Measurements from ENCODE around the gene ITGB3BP. TPM values are rescaled to one million over a fixed set of nuclear protein-coding genes. Genes with fewer than 3 reads are reported as not detected.

ITGB3BP gene
- total RNA-seq, 2 experiments from 2014 or later, result 91.5 to 97.0 TPM

DNA sequence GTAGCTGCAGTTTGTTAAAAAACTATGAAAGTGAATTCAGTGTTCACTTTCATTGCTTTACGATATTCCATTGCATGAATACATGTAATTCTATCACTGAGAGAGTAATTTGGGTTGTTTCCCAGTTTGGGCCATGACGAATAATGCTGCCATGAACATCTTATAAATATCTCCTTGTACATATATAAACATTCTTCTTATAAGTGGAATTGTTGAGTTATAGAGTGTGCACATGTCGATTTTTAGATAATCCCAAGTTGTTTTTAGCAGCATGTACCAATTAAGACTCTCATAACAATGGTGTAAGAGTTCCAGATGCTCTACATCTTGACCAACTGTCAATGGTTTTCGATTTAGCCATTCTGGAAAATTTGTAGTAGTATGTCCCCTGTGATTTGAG is 114.7 kb downstream of the ITGB3BP start:
- Histone ChIP-seq H2AFZ (ENCODE audit: low read length) (no peak overlapping the region), H3K4me3 (ENCODE audit: low read depth, low read length, poor library complexity, severe bottlenecking) (no peak overlapping the region), H3K9me3 (ENCODE audit: low read length) (no peaks in the 10 kb centered on the region), H3K9me2 (ENCODE audit: insufficient read depth, low read length) (no peaks in the 10 kb centered on the region), H3K4me1 (ENCODE audit: insufficient read depth, low read length, poor library complexity, severe bottlenecking) (no peaks in the 10 kb centered on the region), H4K20me1 (ENCODE audit: insufficient read depth, low read length) (no peaks in the 10 kb centered on the region), H3K4me2 (ENCODE audit: low read length) (no peak overlapping the region), H3K27ac (ENCODE audit: low read depth, low read length, poor library complexity, severe bottlenecking) (no peak overlapping the region), H3K36me3 (ENCODE audit: insufficient read depth, low read length) (peaks cover 54% of the 10 kb centered on the region), H3K79me2 (ENCODE audit: insufficient read depth, low read depth, low read length) (no peaks in the 10 kb centered on the region)
- DNase-seq (ENCODE audit: low spot score), result no peak
- no peak for TF ChIP-seq EZH2phosphoT487 (IDR thresholded peaks at IDR 0.05; ENCODE audit: borderline replicate concordance, low read depth, low read length)
- TF ChIP-seq, protein P1, sequence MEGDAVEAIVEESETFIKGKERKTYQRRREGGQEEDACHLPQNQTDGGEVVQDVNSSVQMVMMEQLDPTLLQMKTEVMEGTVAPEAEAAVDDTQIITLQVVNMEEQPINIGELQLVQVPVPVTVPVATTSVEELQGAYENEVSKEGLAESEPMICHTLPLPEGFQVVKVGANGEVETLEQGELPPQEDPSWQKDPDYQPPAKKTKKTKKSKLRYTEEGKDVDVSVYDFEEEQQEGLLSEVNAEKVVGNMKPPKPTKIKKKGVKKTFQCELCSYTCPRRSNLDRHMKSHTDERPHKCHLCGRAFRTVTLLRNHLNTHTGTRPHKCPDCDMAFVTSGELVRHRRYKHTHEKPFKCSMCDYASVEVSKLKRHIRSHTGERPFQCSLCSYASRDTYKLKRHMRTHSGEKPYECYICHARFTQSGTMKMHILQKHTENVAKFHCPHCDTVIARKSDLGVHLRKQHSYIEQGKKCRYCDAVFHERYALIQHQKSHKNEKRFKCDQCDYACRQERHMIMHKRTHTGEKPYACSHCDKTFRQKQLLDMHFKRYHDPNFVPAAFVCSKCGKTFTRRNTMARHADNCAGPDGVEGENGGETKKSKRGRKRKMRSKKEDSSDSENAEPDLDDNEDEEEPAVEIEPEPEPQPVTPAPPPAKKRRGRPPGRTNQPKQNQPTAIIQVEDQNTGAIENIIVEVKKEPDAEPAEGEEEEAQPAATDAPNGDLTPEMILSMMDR (conservative IDR thresholded peaks at IDR 0.05; ENCODE audit: low read length), result no peak
- intact Hi-C loops (cut with micrococcal nuclease; ENCODE audit: unreplicated experiment), result no loop called here
- no TSS peak for BruUV-seq (replicated peaks)
- CTCF ChIA-PET (ENCODE audit: unreplicated experiment), result no interaction called here
- POLR2A ChIA-PET, result interaction anchor here (1.0 to 2.9 kb wide), 4 partner anchors 10 to 59 kb away, joined by 3 to 11 read pairs (median 4); no protein-coding TSS in a partner anchor

DNA sequence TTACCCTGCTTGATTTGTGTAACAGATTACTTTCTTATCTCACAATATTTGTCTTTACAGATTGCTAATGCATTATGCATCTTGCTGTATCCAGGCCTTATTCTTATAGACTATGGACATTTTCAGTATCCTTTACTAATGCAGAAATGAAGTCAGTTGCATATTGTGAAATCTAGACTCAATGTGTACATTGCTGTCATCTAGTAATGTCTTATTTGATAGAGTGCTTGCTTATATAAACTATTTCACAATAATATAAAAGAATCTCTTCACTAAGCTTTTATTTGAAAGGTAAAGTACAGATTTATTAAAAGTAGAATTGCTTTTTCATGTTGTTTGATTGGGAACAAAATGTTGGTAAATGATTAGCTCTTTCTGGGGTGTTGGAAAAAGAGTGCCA is 116.0 kb downstream of the ITGB3BP start:
- ChIA-PET CTCF (ENCODE audit: unreplicated experiment) (no interaction called here), POLR2A (interaction anchor here (0.8 to 2.9 kb wide), 5 partner anchors 9 to 69 kb away, joined by 3 to 11 read pairs (median 4); no protein-coding TSS in a partner anchor)
- no peak for DNase-seq (ENCODE audit: low spot score)
- no peaks in the 10 kb centered on the region for H4K20me1 ChIP-seq (ENCODE audit: insufficient read depth, low read length)
- H3K4me2 ChIP-seq (ENCODE audit: low read length), result no peak overlapping the region
- no peaks in the 10 kb centered on the region for H3K9me3 ChIP-seq (ENCODE audit: low read length)
- H3K4me3 ChIP-seq (ENCODE audit: low read depth, low read length, poor library complexity, severe bottlenecking), result no peak overlapping the region
- no TSS peak for BruUV-seq (replicated peaks)
- H3K4me1 ChIP-seq (ENCODE audit: insufficient read depth, low read length, poor library complexity, severe bottlenecking), result no peaks in the 10 kb centered on the region
- no peaks in the 10 kb centered on the region for H3K79me2 ChIP-seq (ENCODE audit: insufficient read depth, low read depth, low read length)
- no peak overlapping the region for H3K27ac ChIP-seq (ENCODE audit: low read depth, low read length, poor library complexity, severe bottlenecking)
- intact Hi-C loops (cut with micrococcal nuclease; ENCODE audit: unreplicated experiment), result no loop called here
- H3K36me3 ChIP-seq (ENCODE audit: insufficient read depth, low read length), result peaks cover 45% of the 10 kb centered on the region
- no peak for TF ChIP-seq EZH2phosphoT487 (IDR thresholded peaks at IDR 0.05; ENCODE audit: borderline replicate concordance, low read depth, low read length)
- TF ChIP-seq, protein P1 (conservative IDR thresholded peaks at IDR 0.05; ENCODE audit: low read length), result no peak
- no peaks in the 10 kb centered on the region for H3K9me2 ChIP-seq (ENCODE audit: insufficient read depth, low read length)
- H2AFZ ChIP-seq (ENCODE audit: low read length), result no peak overlapping the region

DNA sequence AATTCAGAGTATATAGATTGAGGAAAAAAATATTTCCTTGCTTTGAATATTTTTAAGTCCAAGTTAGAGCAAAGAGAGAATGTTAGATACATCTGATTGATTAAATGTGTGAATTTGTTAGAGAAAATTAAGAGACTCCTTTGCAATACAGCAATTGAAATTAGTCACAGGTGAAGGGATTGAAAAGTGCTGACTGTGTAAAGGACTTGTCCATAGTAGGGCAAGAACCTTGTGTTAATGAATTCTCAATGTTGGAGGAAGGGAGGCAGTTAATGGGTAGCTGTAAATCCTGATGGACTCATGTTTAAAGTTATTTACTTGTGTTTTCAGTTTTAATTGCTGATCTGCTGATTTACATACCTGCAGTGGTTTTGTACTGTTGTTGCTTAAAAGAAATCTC is 117.0 kb downstream of the ITGB3BP start:
- ChIA-PET CTCF (ENCODE audit: unreplicated experiment) (no interaction called here), POLR2A (interaction anchor here (0.6 to 3.1 kb wide), 8 partner anchors 10 to 248 kb away, joined by 3 to 14 read pairs (median 3); no protein-coding TSS in a partner anchor)
- Histone ChIP-seq H3K4me1 (ENCODE audit: insufficient read depth, low read length, poor library complexity, severe bottlenecking) (no peaks in the 10 kb centered on the region), H3K36me3 (ENCODE audit: insufficient read depth, low read length) (peaks cover 42% of the 10 kb centered on the region), H3K4me3 (ENCODE audit: low read depth, low read length, poor library complexity, severe bottlenecking) (no peak overlapping the region), H3K9me2 (ENCODE audit: insufficient read depth, low read length) (no peaks in the 10 kb centered on the region), H3K79me2 (ENCODE audit: insufficient read depth, low read depth, low read length) (no peaks in the 10 kb centered on the region), H3K27ac (ENCODE audit: low read depth, low read length, poor library complexity, severe bottlenecking) (no peak overlapping the region), H3K4me2 (ENCODE audit: low read length) (no peak overlapping the region), H3K9me3 (ENCODE audit: low read length) (no peaks in the 10 kb centered on the region), H4K20me1 (ENCODE audit: insufficient read depth, low read length) (no peaks in the 10 kb centered on the region), H2AFZ (ENCODE audit: low read length) (no peak overlapping the region)
- no TSS peak for BruUV-seq (replicated peaks)
- TF ChIP-seq, protein P1 (conservative IDR thresholded peaks at IDR 0.05; ENCODE audit: low read length), result no peak
- no peak for TF ChIP-seq EZH2phosphoT487 (IDR thresholded peaks at IDR 0.05; ENCODE audit: borderline replicate concordance, low read depth, low read length)
- intact Hi-C loops (cut with micrococcal nuclease; ENCODE audit: unreplicated experiment), result no loop called here
- no peak for DNase-seq (ENCODE audit: low spot score)

Data from OCI-LY7 (cell line).